Neural cell (in vitro differentiated cells): ENCODE measurements around the gene UMODL1.

Source experiments
- CTCF ChIP-seq: fragments of 450-650 bp; IDR thresholded peaks from 2 replicates; pipeline ENCODE4 v1.5.1; 2014; ENCODE audit warnings: antibody characterized with exemption, mild to moderate bottlenecking, moderate library complexity; ENCODE audit not compliant: poor library complexity, severe bottlenecking
- EP300 ChIP-seq: fragments of 450-650 bp; conservative IDR thresholded peaks from 2 replicates; pipeline ENCODE4 v1.6.1; 2014; ENCODE audit warnings: antibody characterized with exemption, mild to moderate bottlenecking, moderate library complexity; ENCODE audit not compliant: poor library complexity, severe bottlenecking
- RAD21 ChIP-seq: fragments of 450-650 bp; conservative IDR thresholded peaks from 2 replicates; pipeline ENCODE4 v1.6.1; 2014; ENCODE audit warnings: antibody characterized with exemption, mild to moderate bottlenecking, moderate library complexity

- TF ChIP-seq CTCF (no peak), RAD21 (no peak), EP300 (no peak)
Observed at GRCh38 chr21:42176859-42177258, 105.7 kb downstream of the UMODL1 start.
